Neural progenitor cell (in vitro differentiated cells): Measurements from ENCODE around the gene PRDM16. TPM values are rescaled to one million over a fixed set of nuclear protein-coding genes. Genes with fewer than 3 reads are reported as not detected.

ENCODE experiments used
- DNase-seq: peaks from one replicate; pipeline ENCODE4 v3.0.0-alpha.2; 2016; ENCODE audit warnings: low spot score
- H2AFZ ChIP-seq: fragments of 200-600 bp; sonication (generic); replicated peaks from 2 replicates; pipeline ENCODE4 v1.6.1; 2016; ENCODE audit warnings: antibody characterized with exemption
- H3F3A ChIP-seq: fragments of 200-600 bp; sonication (generic); 2 replicates; pipeline ENCODE4 v1.6.1; 2016; ENCODE audit warnings: antibody characterized with exemption, low read depth
- H3K27ac ChIP-seq: fragments of 200-600 bp; sonication (generic); 2 replicates; pipeline ENCODE4 v1.5.1; 2016; ENCODE audit warnings: mild to moderate bottlenecking
- H3K27me3 ChIP-seq: fragments of 200-600 bp; sonication (generic); 2 replicates; pipeline ENCODE4 v1.6.1; 2016; ENCODE audit warnings: mild to moderate bottlenecking, moderate library complexity
- H3K36me3 ChIP-seq: fragments of 200-600 bp; sonication (generic); 2 replicates; pipeline ENCODE4 v1.5.1; 2016
- H3K4me1 ChIP-seq: fragments of 200-600 bp; sonication (generic); 2 replicates; pipeline ENCODE4 v1.6.1; 2016; ENCODE audit warnings: mixed run types
- H3K4me2 ChIP-seq: fragments of 200-600 bp; sonication (generic); 2 replicates; pipeline ENCODE4 v1.6.1; 2016
- H3K4me3 ChIP-seq: fragments of 200-600 bp; sonication (generic); 2 replicates; pipeline ENCODE4 v1.5.1; 2016
- H3K79me2 ChIP-seq: fragments of 200-600 bp; sonication (generic); 2 replicates; pipeline ENCODE4 v1.6.1; 2016; ENCODE audit warnings: low read depth
- H3K9ac ChIP-seq: fragments of 200-600 bp; sonication (generic); 2 replicates; pipeline ENCODE4 v1.6.1; 2016
- H3K9me3 ChIP-seq: fragments of 200-600 bp; sonication (generic); 2 replicates; pipeline ENCODE4 v1.5.1; 2016; ENCODE audit warnings: low read depth
- H4K20me1 ChIP-seq: fragments of 200-600 bp; sonication (generic); 2 replicates; pipeline ENCODE4 v1.6.1; 2016; ENCODE audit warnings: low read depth
- H3K27ac Mint-ChIP-seq: 3 replicates; pipeline ENCODE4 v1.8.0; 2021; ENCODE audit warnings: mixed read lengths
- H3K27me3 Mint-ChIP-seq: 2 replicates; pipeline ENCODE4 v1.8.0; 2022; ENCODE audit warnings: low read depth, mild to moderate bottlenecking, inconsistent platforms, moderate library complexity, mixed read lengths; ENCODE audit not compliant: insufficient read depth
- H3K36me3 Mint-ChIP-seq: 3 replicates; pipeline ENCODE4 v1.8.0; 2021; ENCODE audit warnings: mixed read lengths
- H3K4me1 Mint-ChIP-seq: 3 replicates; pipeline ENCODE4 v1.8.0; 2021; ENCODE audit warnings: mixed read lengths
- H3K4me3 Mint-ChIP-seq: 3 replicates; pipeline ENCODE4 v1.8.0; 2021; ENCODE audit warnings: mild to moderate bottlenecking, moderate library complexity, mixed read lengths
- H3K9me3 Mint-ChIP-seq: 3 replicates; pipeline ENCODE4 v1.8.0; 2020; ENCODE audit warnings: mixed read lengths
- EZH2 ChIP-seq: fragments of 200-600 bp; sonication (generic); IDR thresholded peaks from 2 replicates; pipeline ENCODE4 v1.6.1; 2017; ENCODE audit warnings: antibody characterized with exemption, mild to moderate bottlenecking, moderate library complexity
- EZH2phosphoT487 ChIP-seq: fragments of 200-600 bp; sonication (generic); IDR thresholded peaks from 2 replicates; pipeline ENCODE4 v1.6.1; 2017; ENCODE audit warnings: antibody characterized with exemption
- total RNA-seq: library from RNA; depleted of rRNA; stranded (reverse); fragments of >200 nt; gene quantifications from 2 replicates; pipeline ENCODE4 v1.2.3, GENCODE V29; 2015; ENCODE audit warnings: low replicate concordance
- TF ChIP-seq, protein P1 (sequence below): fragments of 200-600 bp; sonication (generic); IDR thresholded peaks from 2 replicates; pipeline ENCODE4 v1.5.1; 2017; ENCODE audit warnings: antibody characterized with exemption, mild to moderate bottlenecking

Gene PRDM16
- total RNA-seq, 1 donor from 2014 or later = 1.9 TPM

DNA sequence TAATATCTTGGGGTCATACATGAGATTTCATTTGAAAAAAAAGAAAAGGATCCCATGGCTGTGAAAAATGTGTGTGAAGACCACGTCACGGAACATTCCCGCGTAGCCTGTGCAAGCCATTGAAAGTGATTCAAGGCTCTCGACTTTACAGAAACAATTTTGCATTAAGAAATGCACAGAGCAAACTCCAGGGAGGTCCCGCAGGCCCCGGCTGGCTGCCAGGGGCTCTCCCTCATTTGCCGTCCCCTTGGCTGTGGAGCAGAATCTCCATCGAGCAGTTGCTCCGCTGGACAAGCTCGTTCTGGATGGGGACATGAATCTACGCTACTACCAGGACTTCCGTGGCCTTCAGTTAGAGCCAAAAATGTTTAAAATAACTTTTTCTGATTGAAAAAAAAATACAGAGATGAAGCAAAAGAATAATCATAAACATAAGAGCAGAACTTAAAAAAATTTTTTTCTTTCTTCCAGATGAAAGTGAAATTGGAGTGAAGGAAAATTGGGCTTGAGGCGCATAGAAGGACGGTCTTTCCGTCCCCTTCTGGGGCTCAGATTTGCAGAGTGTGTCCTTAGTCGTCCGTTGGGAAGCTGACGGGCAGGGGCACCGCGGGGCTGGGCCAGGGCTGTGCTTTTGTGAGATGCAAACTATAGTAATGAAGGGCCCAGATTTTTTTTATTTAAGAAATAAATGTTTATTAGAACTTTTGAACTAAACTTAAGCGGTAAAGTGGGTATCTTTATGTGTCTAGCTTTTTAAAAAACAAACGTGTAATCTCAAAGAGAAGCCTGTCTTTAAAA lies 317.4 kb downstream of the PRDM16 start:
- Mint-ChIP-seq H3K27me3 (peaks cover 15% of the 10 kb centered on the region), H3K4me3 (no peak overlapping the region)

DNA sequence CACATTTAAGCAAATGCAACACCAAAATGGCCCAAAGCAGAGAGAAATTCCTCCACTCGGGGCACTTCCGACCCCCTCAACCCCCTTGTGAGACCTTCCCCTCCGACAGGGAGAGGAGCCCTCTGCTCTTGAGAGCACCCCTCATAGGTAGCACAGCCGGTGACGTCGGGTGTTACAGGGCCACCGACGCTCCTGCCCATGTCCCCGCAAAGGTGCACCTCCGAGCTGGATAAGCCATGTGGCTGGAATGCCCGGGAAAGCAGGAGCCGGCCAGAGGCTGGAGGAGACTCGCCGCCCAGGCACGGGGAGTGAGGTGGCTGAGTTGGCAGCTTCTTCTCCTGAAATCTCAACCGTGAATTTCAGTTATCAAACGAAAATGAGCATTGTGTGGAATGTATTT lies 318.4 kb downstream of the PRDM16 start:
- no peak for TF ChIP-seq EZH2
- no peak for TF ChIP-seq EZH2phosphoT487
- TF ChIP-seq, protein P1, sequence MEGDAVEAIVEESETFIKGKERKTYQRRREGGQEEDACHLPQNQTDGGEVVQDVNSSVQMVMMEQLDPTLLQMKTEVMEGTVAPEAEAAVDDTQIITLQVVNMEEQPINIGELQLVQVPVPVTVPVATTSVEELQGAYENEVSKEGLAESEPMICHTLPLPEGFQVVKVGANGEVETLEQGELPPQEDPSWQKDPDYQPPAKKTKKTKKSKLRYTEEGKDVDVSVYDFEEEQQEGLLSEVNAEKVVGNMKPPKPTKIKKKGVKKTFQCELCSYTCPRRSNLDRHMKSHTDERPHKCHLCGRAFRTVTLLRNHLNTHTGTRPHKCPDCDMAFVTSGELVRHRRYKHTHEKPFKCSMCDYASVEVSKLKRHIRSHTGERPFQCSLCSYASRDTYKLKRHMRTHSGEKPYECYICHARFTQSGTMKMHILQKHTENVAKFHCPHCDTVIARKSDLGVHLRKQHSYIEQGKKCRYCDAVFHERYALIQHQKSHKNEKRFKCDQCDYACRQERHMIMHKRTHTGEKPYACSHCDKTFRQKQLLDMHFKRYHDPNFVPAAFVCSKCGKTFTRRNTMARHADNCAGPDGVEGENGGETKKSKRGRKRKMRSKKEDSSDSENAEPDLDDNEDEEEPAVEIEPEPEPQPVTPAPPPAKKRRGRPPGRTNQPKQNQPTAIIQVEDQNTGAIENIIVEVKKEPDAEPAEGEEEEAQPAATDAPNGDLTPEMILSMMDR = no peak
- H3K9me3 Mint-ChIP-seq = no peaks in the 10 kb centered on the region
- Histone ChIP-seq H3K4me3 (no peak overlapping the region), H2AFZ (no peak overlapping the region), H3K27ac (no peak overlapping the region), H3K27me3 (peaks cover 34% of the 10 kb centered on the region), H3K4me1 (peaks cover 10% of the 10 kb centered on the region), H3K9me3 (no peaks in the 10 kb centered on the region), H3K36me3 (no peaks in the 10 kb centered on the region), H4K20me1 (peaks cover 9% of the 10 kb centered on the region), H3K9ac (no peak overlapping the region), H3K79me2 (no peaks in the 10 kb centered on the region), H3F3A (no peaks in the 10 kb centered on the region), H3K4me2 (no peak overlapping the region)
- no peaks in the 10 kb centered on the region for H3K36me3 Mint-ChIP-seq
- no peak overlapping the region for H3K27ac Mint-ChIP-seq
- H3K27me3 Mint-ChIP-seq = peaks cover 20% of the 10 kb centered on the region
- peaks cover 28% of the 10 kb centered on the region for H3K4me1 Mint-ChIP-seq
- no peak overlapping the region for H3K4me3 Mint-ChIP-seq
- no peak for DNase-seq

More for the DNA sequence above, 317.4 kb downstream of the PRDM16 start:
- Histone ChIP-seq H3K79me2 (no peaks in the 10 kb centered on the region), H3F3A (no peaks in the 10 kb centered on the region), H3K4me1 (peaks cover 2% of the 10 kb centered on the region), H3K36me3 (no peaks in the 10 kb centered on the region), H4K20me1 (no peaks in the 10 kb centered on the region), H2AFZ (no peak overlapping the region), H3K27me3 (peaks cover 24% of the 10 kb centered on the region), H3K4me3 (no peak overlapping the region), H3K9me3 (no peaks in the 10 kb centered on the region), H3K9ac (no peak overlapping the region), H3K4me2 (no peak overlapping the region), H3K27ac (no peak overlapping the region)
- Mint-ChIP-seq H3K36me3 (no peaks in the 10 kb centered on the region), H3K27ac (no peak overlapping the region), H3K4me1 (peaks cover 20% of the 10 kb centered on the region), H3K9me3 (no peaks in the 10 kb centered on the region)
- TF ChIP-seq EZH2phosphoT487 = no peak
- TF ChIP-seq, protein P1 = no peak
- no peak for TF ChIP-seq EZH2
- no peak for DNase-seq

DNA sequence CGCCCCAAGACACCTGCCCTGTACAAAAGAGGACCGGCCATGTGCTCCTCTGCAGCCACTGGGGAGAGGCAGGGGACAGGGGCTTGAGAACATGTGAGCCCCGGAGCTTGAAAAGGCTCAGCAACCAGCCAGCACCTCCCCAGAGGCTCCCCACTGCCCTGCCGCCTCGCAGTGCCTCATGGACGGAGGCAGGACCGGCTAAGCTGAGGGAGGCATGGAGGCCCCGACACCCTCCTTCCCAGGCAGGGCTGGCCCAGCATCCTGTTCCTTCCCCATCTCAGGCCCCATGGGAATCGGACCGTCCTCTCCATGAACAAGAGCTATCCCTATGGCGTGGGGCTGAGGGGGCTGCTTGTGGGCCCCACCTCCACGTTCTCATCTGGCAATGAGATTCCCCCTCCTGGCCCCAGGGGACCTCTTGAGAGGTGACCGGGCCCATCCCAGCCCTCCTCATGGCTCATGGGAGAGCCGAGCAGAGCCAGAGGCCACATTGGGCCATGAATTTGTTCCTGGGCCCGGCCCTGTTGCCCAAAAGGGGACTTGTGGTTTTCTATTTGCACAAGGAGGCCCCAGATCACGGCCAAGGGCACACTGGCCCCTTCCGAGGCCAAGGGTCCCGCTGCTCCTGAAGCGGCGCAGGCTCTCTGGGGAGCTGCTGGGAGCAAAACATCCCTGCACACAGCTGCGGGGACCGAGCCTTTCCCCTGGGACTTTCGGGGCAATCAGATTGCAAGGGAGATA lies 320.3 kb downstream of the PRDM16 start:
- H3K4me3 ChIP-seq = no peak overlapping the region
- H3K36me3 Mint-ChIP-seq = no peaks in the 10 kb centered on the region
- no peaks in the 10 kb centered on the region for H3K79me2 ChIP-seq
- peaks cover 22% of the 10 kb centered on the region for H3K27me3 Mint-ChIP-seq
- H3K9ac ChIP-seq = no peak overlapping the region
- H3K27ac ChIP-seq = no peak overlapping the region
- peaks cover 8% of the 10 kb centered on the region for H3F3A ChIP-seq
- H3K4me3 Mint-ChIP-seq = no peak overlapping the region
- TF ChIP-seq EZH2 (no peak), EZH2phosphoT487 (no peak)
- TF ChIP-seq, protein P1 = no peak
- H3K27ac Mint-ChIP-seq = no peak overlapping the region
- H3K4me1 ChIP-seq = peaks cover 25% of the 10 kb centered on the region
- no peak overlapping the region for H3K4me2 ChIP-seq
- H3K9me3 Mint-ChIP-seq = no peaks in the 10 kb centered on the region
- H3K4me1 Mint-ChIP-seq = peaks cover 33% of the 10 kb centered on the region
- peaks cover 25% of the 10 kb centered on the region for H4K20me1 ChIP-seq
- no peak overlapping the region for H2AFZ ChIP-seq
- no peaks in the 10 kb centered on the region for H3K36me3 ChIP-seq
- DNase-seq = no peak
- peaks cover 52% of the 10 kb centered on the region for H3K27me3 ChIP-seq
- no peaks in the 10 kb centered on the region for H3K9me3 ChIP-seq
